ENCODE data around the gene SVOPL. TPM values are rescaled to one million over a fixed set of nuclear protein-coding genes. Genes with fewer than 3 reads are reported as not detected.

The SVOPL gene
- total and polyA plus RNA-seq, 11 donors: 0.15 TPM; not detected in 10

DNA sequence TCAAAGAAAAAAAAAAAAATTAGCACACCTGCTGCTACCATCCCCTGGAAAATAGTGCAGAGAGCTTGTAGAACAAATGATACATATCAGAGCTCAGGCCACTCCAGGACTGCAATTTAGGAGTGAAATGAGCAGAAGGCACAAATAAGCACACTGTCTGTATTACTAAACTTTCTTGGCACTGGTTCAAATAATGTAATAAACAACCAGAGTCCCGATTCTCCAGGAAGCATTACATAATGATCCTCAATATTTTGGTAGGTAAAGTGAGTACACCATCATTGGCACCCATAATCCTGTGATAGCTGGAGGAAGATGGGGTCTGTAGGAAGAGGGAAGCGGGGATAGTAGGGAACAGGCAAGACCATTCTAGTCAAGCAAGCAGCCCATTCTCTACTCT lies 74.3 kb downstream of the SVOPL start:
- 62 to 69% (median 68%) methylated on average over 2 of the region's 2 CpGs for WGBS, 4 donors
- no peaks in the 10 kb centered on the region for H3K9me3 ChIP-seq
- no peak for ATAC-seq
- H3K36me3 ChIP-seq: no peaks in the 10 kb centered on the region
- peaks cover 0 to 12% (median 0%) of the 10 kb centered on the region in 12 donors for H3K4me1 ChIP-seq
- intact Hi-C loops (cut with DNase I): no loop called here
- H3K4me3 ChIP-seq: no peak overlapping the region
- no peak overlapping the region for H3K27ac ChIP-seq
- H3K27me3 ChIP-seq: no peaks in the 10 kb centered on the region
- DNase-seq: no peak
- TF ChIP-seq, protein P1, sequence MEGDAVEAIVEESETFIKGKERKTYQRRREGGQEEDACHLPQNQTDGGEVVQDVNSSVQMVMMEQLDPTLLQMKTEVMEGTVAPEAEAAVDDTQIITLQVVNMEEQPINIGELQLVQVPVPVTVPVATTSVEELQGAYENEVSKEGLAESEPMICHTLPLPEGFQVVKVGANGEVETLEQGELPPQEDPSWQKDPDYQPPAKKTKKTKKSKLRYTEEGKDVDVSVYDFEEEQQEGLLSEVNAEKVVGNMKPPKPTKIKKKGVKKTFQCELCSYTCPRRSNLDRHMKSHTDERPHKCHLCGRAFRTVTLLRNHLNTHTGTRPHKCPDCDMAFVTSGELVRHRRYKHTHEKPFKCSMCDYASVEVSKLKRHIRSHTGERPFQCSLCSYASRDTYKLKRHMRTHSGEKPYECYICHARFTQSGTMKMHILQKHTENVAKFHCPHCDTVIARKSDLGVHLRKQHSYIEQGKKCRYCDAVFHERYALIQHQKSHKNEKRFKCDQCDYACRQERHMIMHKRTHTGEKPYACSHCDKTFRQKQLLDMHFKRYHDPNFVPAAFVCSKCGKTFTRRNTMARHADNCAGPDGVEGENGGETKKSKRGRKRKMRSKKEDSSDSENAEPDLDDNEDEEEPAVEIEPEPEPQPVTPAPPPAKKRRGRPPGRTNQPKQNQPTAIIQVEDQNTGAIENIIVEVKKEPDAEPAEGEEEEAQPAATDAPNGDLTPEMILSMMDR (IDR thresholded peaks at IDR 0.05): no peak
- no peak for TF ChIP-seq POLR2A (IDR thresholded peaks at IDR 0.05)

DNA sequence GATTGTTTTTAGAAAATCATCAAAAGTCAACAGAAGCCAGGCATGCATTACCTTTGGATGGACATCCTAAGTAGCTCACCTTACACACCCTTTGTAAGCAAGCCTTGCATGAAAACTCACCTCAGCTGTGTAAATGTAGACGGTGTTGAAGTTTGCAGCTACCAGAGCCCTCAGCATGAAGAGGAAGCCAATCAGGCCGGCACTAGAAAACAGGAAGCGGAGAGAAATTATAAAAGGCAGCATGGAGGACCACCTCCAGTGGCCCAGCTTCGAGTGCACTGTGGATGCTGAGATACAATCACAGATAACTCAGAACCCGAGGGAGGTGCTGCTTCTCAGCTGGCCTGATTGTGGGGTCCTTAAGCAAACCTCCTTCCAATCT lies 75.3 kb downstream of the SVOPL start:
- Histone ChIP-seq H3K9me3 (no peaks in the 10 kb centered on the region), H3K4me3 (no peak overlapping the region), H3K36me3 (no peaks in the 10 kb centered on the region), H3K27me3 (no peaks in the 10 kb centered on the region), H3K27ac (no peak overlapping the region), H3K4me1 (peaks cover 0 to 12% (median 0%) of the 10 kb centered on the region in 12 donors)
- DNase-seq (no peak), ATAC-seq (no peak)
- 47 to 63% (median 51%) methylated on average over 5 of the region's 5 CpGs for WGBS, 4 donors
- intact Hi-C loops (cut with DNase I): no loop called here
- TF ChIP-seq POLR2A (IDR thresholded peaks at IDR 0.05): no peak
- TF ChIP-seq, protein P1 (IDR thresholded peaks at IDR 0.05): no peak

DNA sequence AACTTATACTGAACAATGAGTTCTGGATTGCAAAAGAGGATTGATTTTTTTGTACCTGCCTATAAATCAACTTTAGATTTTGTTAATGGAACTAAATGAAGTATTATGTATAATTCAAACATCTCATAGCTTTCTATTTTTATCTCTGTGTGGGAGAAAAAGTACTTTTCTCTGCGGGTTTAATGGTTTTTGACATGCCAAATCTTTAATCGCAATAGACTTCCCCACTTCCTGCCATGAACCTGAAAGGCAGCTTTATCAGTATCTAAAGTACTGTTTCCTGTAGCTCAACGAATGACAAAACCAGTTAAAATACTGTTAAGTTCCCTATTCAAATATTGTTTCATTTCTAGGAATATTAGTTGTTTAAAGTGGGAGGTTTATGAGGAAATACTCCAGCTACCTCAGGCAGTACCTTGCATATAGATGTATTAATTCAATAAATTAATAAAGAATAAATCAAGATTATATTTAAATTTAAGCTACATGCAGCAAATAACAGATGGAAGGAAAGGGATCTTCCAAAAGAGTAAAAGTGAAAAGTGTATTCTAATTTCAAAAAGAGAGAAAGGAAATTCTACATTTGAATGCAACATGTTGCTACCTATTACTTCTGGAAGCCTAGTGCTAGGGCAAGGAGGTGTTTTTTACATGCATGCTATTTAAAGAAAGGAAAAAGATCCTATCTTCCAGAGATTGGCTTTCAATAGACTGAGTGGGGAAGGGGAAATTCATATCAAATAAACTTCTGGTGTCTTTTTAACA lies 75.9 kb downstream of the SVOPL start:
- Histone ChIP-seq H3K27ac (no peak overlapping the region), H3K36me3 (no peaks in the 10 kb centered on the region), H3K4me3 (no peak overlapping the region), H3K9me3 (no peaks in the 10 kb centered on the region), H3K4me1 (peaks cover 0 to 12% (median 0%) of the 10 kb centered on the region in 12 donors), H3K27me3 (no peaks in the 10 kb centered on the region)
- intact Hi-C loops (cut with DNase I): no loop called here
- 28 to 34% (median 33%) methylated on average over 3 of the region's 3 CpGs for WGBS, 4 donors
- DNase-seq: no peak
- TF ChIP-seq, protein P1 (IDR thresholded peaks at IDR 0.05): no peak
- TF ChIP-seq POLR2A (IDR thresholded peaks at IDR 0.05): no peak
- no peak for ATAC-seq

DNA sequence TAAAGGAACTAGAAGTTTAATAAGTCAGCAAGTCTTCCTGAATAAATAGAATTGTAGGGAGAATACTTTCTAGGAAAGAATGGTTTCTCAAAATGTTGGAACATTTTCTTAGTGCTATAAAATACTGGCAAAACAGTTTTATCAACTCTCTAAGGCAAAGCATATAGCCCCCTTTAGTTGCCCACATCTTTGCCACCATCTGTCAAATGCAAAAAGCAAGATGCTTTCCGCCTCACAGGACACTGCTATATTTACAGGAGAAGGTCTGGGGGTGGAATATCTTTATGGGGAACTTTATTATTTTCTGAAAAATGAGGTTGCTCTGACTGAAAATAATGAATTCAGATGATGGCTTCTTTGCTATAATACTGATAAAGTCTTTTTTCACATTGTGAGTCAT lies 78.3 kb downstream of the SVOPL start:
- intact Hi-C loops (cut with DNase I): no loop called here
- TF ChIP-seq, protein P1 (IDR thresholded peaks at IDR 0.05): no peak
- TF ChIP-seq POLR2A (IDR thresholded peaks at IDR 0.05): no peak
- Histone ChIP-seq H3K9me3 (no peaks in the 10 kb centered on the region), H3K4me3 (no peak overlapping the region), H3K27me3 (no peaks in the 10 kb centered on the region), H3K36me3 (no peaks in the 10 kb centered on the region), H3K27ac (no peak overlapping the region), H3K4me1 (peaks cover 0 to 12% (median 0%) of the 10 kb centered on the region in 12 donors)
- no peak for DNase-seq
- ATAC-seq: no peak
- WGBS, 4 donors: 84 to 99% (median 96%) methylated on average over 1 of the region's 1 CpG

Measured in heart left ventricle (tissue), 16 donors.